ENCODE results near the gene TSPYL4.
A peak's percentile ranks its signal among the peaks of the same experiment; 100 is the strongest.

The TSPYL4 gene

GRCh38 chr6:116217069-116217468 lies 36.8 kb downstream of the TSPYL4 start:
- H3F3A ChIP-seq (ENCODE audit: insufficient read depth), result peaks cover 14% of the 10 kb centered on the region; the same call in 1 of the 2 replicates
- H3K9ac ChIP-seq (ENCODE audit: low read length), result no peak overlapping the region
- no peaks in the 10 kb centered on the region for H3K9me3 ChIP-seq (ENCODE audit: insufficient read depth, low read length)
- no peaks in the 10 kb centered on the region for H3K79me2 ChIP-seq (ENCODE audit: insufficient read depth, low read length)
- no peaks in the 10 kb centered on the region for H4K20me1 ChIP-seq (ENCODE audit: low read depth, low read length)
- no peaks in the 10 kb centered on the region for H3K27me3 ChIP-seq (ENCODE audit: low read length)
- H3K36me3 ChIP-seq (ENCODE audit: low read length), result no peaks in the 10 kb centered on the region
- no peak overlapping the region for H3K4me3 ChIP-seq (ENCODE audit: insufficient read depth, low read length, poor library complexity, severe bottlenecking)
- no peak overlapping the region for H3K4me2 ChIP-seq (ENCODE audit: low read depth, low read length, poor library complexity, severe bottlenecking)
- H2AFZ ChIP-seq (ENCODE audit: low read depth, low read length, severe bottlenecking), result no peak overlapping the region
- no peak overlapping the region for H3K27ac ChIP-seq (ENCODE audit: low read depth, low read length)
- no peaks in the 10 kb centered on the region for H3K9me2 ChIP-seq (replicated peaks; ENCODE audit: insufficient read depth, low read length)
- TF ChIP-seq CTCF (IDR thresholded peaks at IDR 0.05; ENCODE audit: insufficient read depth, low read length, poor library complexity, severe bottlenecking), result peak; percentile 24
- TF ChIP-seq EZH2phosphoT487 (conservative IDR thresholded peaks at IDR 0.05; ENCODE audit: low read length), result no peak

DNA sequence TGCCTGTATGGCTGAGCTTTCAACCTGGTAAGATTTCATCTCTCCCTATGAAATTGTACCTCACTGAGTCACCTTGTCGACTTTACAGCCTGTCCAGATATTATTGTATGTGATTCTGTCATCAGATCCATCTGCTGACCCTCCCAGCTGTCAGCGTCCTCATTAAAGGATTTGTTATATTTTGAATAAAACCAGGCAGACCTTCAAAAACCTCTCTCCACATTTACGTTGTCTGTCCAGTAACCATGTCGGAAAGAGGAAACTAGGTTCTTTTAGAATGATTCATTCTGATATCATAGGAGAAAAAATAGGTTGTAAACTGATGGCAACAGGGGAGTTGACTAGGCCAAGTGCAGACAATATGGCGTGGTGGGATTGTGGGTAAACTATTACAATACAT lies 38.5 kb downstream of the TSPYL4 start:
- Histone ChIP-seq H3K27me3 (ENCODE audit: low read length) (no peaks in the 10 kb centered on the region), H3K79me2 (ENCODE audit: insufficient read depth, low read length) (no peaks in the 10 kb centered on the region), H3K4me3 (ENCODE audit: insufficient read depth, low read length, poor library complexity, severe bottlenecking) (no peak overlapping the region), H2AFZ (ENCODE audit: low read depth, low read length, severe bottlenecking) (no peak overlapping the region), H3K9me3 (ENCODE audit: insufficient read depth, low read length) (no peaks in the 10 kb centered on the region), H3K36me3 (ENCODE audit: low read length) (no peaks in the 10 kb centered on the region), H3K9me2 (replicated peaks; ENCODE audit: insufficient read depth, low read length) (no peaks in the 10 kb centered on the region), H3K27ac (ENCODE audit: low read depth, low read length) (no peak overlapping the region), H4K20me1 (ENCODE audit: low read depth, low read length) (no peaks in the 10 kb centered on the region), H3K9ac (ENCODE audit: low read length) (no peak overlapping the region), H3K4me2 (ENCODE audit: low read depth, low read length, poor library complexity, severe bottlenecking) (no peak overlapping the region), H3F3A (ENCODE audit: insufficient read depth) (peaks cover 14% of the 10 kb centered on the region; the same call in 1 of the 2 replicates)
- no peak for TF ChIP-seq EZH2phosphoT487 (conservative IDR thresholded peaks at IDR 0.05; ENCODE audit: low read length)
- no peak for TF ChIP-seq CTCF (IDR thresholded peaks at IDR 0.05; ENCODE audit: insufficient read depth, low read length, poor library complexity, severe bottlenecking)

DNA sequence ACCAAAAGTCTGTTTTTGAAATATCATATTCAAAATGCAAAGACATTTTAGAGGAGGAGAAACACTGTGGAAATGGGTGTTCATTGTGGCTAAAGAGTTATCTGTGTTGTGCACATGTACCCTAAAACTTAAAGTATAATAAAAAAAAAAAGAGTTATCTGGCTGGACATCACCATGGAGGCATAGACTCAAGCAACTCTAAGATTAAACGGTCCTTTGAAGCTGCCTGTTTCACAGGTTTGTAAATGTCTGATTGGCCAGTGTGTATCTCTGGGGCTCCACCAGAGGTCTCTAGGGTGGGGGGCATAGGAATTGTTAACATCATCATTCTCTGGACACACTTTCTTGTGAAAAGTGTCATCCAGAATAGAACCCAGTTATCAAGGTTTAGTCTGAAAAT lies 39.2 kb downstream of the TSPYL4 start:
- Histone ChIP-seq H2AFZ (ENCODE audit: low read depth, low read length, severe bottlenecking) (no peak overlapping the region), H3K9me2 (replicated peaks; ENCODE audit: insufficient read depth, low read length) (no peaks in the 10 kb centered on the region), H3K27me3 (ENCODE audit: low read length) (no peaks in the 10 kb centered on the region), H3F3A (ENCODE audit: insufficient read depth) (peaks cover 14% of the 10 kb centered on the region; the same call in 1 of the 2 replicates), H3K79me2 (ENCODE audit: insufficient read depth, low read length) (no peaks in the 10 kb centered on the region), H3K36me3 (ENCODE audit: low read length) (no peaks in the 10 kb centered on the region), H4K20me1 (ENCODE audit: low read depth, low read length) (no peaks in the 10 kb centered on the region; the same call in 1 of the 2 replicates), H3K27ac (ENCODE audit: low read depth, low read length) (no peak overlapping the region), H3K4me2 (ENCODE audit: low read depth, low read length, poor library complexity, severe bottlenecking) (no peak overlapping the region), H3K4me3 (ENCODE audit: insufficient read depth, low read length, poor library complexity, severe bottlenecking) (no peak overlapping the region), H3K9ac (ENCODE audit: low read length) (no peak overlapping the region), H3K9me3 (ENCODE audit: insufficient read depth, low read length) (no peaks in the 10 kb centered on the region)
- no peak for TF ChIP-seq CTCF (IDR thresholded peaks at IDR 0.05; ENCODE audit: insufficient read depth, low read length, poor library complexity, severe bottlenecking)
- TF ChIP-seq EZH2phosphoT487 (conservative IDR thresholded peaks at IDR 0.05; ENCODE audit: low read length), result no peak
